Measurements from ENCODE around the gene BIK. TPM values are rescaled to one million over a fixed set of nuclear protein-coding genes. Genes with fewer than 3 reads are reported as not detected.

The BIK gene
- total RNA-seq, 1 donor from 2014 or later, result 0.79 TPM

Other genes starting within 250 kb of the BIK start
- gene PACSIN2, start 95.6 kb upstream of the BIK start, total RNA-seq, result 59.9 and 88.9 TPM in 2 replicates
- 6.5 and 9.9 TPM in 2 replicates for gene TTLL1, start 21.4 kb upstream of the BIK start, total RNA-seq
- gene MCAT, start 32.6 kb downstream of the BIK start, total RNA-seq, result 6.3 and 7.9 TPM in 2 replicates
- 310 and 323 TPM in 2 replicates for gene TSPO, start 40.8 kb downstream of the BIK start, total RNA-seq
- 13.3 and 19.6 TPM in 2 replicates for gene TTLL12, start 76.4 kb downstream of the BIK start, total RNA-seq
- gene SCUBE1, start 232.6 kb downstream of the BIK start, total RNA-seq, result 0.20 and 0.65 TPM in 2 replicates

Data from lung microvascular endothelial cell (primary cell).